Breast epithelium (tissue), 3 donors: ENCODE data around the gene PLP2.

Experiments
- POLR2A ChIP-seq: fragments of 450-650 bp; IDR thresholded peaks from one replicate; pipeline ENCODE4 v1.6.1; 2016; ENCODE audit warnings: antibody characterized with exemption, mild to moderate bottlenecking, moderate library complexity
- POLR2AphosphoS5 ChIP-seq, 3 donors: sonication (generic); formaldehyde crosslinking; IDR thresholded peaks; one replicate each; pipeline ENCODE4 v1.6.1; 2017; ENCODE audit warnings: antibody characterized with exemption in 3 of 3
- TF ChIP-seq, protein P1 (sequence below), 3 donors: fragments of 450-650 bp; IDR thresholded peaks; one replicate each; pipeline ENCODE4 v1.5.1; 2016 to 2017; ENCODE audit warnings: antibody characterized with exemption in 3 of 3, mild to moderate bottlenecking in 3 of 3, moderate library complexity in 3 of 3

DNA sequence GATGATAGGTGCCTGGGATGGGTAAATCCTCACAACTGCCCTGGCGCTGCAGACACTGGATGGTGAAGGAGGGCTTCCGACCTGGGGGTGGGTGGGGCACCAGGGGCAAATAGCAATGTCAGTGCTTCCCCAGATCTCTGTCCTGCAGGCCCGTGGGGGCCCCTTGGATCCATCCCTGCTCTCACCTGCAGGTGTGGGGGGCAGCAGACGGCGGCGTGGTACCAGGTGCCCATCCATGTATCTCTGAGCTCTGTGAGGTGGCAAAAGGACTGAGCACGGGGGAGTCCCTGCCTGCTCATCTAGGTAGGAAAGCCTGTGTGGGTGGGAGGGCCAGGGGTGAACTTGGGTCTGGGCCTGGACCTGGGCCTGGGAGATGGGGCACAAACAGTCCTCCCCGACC lies 34.8 kb downstream of the PLP2 start:
- TF ChIP-seq POLR2AphosphoS5 (IDR thresholded peaks at IDR 0.05), result no peak
- TF ChIP-seq POLR2A, result no peak
- TF ChIP-seq, protein P1, sequence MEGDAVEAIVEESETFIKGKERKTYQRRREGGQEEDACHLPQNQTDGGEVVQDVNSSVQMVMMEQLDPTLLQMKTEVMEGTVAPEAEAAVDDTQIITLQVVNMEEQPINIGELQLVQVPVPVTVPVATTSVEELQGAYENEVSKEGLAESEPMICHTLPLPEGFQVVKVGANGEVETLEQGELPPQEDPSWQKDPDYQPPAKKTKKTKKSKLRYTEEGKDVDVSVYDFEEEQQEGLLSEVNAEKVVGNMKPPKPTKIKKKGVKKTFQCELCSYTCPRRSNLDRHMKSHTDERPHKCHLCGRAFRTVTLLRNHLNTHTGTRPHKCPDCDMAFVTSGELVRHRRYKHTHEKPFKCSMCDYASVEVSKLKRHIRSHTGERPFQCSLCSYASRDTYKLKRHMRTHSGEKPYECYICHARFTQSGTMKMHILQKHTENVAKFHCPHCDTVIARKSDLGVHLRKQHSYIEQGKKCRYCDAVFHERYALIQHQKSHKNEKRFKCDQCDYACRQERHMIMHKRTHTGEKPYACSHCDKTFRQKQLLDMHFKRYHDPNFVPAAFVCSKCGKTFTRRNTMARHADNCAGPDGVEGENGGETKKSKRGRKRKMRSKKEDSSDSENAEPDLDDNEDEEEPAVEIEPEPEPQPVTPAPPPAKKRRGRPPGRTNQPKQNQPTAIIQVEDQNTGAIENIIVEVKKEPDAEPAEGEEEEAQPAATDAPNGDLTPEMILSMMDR (IDR thresholded peaks at IDR 0.05), result no peak
